Nephron (organoid): ENCODE data around the gene GK2.

ENCODE experiments used
- H3K27ac Mint-ChIP-seq, 3 experiments: 2 replicates each; pipeline ENCODE4 v1.8.0; 2020; ENCODE audit warnings: mixed read lengths in 3 of 3, mild to moderate bottlenecking in 2 of 3, moderate library complexity in 1 of 3
- H3K27me3 Mint-ChIP-seq: 2 replicates; pipeline ENCODE4 v1.8.0; 2021; ENCODE audit warnings: low read depth, mild to moderate bottlenecking, moderate library complexity, mixed read lengths
- H3K36me3 Mint-ChIP-seq: 2 replicates; pipeline ENCODE4 v1.8.0; 2020; ENCODE audit warnings: low read depth, mixed read lengths
- H3K4me1 Mint-ChIP-seq: 2 replicates; pipeline ENCODE4 v1.8.0; 2020; ENCODE audit warnings: mixed read lengths
- H3K4me3 Mint-ChIP-seq, 3 experiments: 2 replicates each; pipeline ENCODE4 v1.8.0; 2020; ENCODE audit warnings: mild to moderate bottlenecking in 3 of 3, mixed read lengths in 3 of 3, moderate library complexity in 2 of 3
- H3K9me3 Mint-ChIP-seq: 2 replicates; pipeline ENCODE4 v1.8.0; 2020; ENCODE audit warnings: mixed read lengths
- TF ChIP-seq, protein P1 (sequence below), 3 experiments: fragments of 200-600 bp; sonication (generic); IDR thresholded peaks; one replicate each; pipeline ENCODE4 v1.5.0; 2021; ENCODE audit warnings: antibody characterized with exemption in 3 of 3; ENCODE audit not compliant: unreplicated experiment in 3 of 3

Gene GK2

DNA sequence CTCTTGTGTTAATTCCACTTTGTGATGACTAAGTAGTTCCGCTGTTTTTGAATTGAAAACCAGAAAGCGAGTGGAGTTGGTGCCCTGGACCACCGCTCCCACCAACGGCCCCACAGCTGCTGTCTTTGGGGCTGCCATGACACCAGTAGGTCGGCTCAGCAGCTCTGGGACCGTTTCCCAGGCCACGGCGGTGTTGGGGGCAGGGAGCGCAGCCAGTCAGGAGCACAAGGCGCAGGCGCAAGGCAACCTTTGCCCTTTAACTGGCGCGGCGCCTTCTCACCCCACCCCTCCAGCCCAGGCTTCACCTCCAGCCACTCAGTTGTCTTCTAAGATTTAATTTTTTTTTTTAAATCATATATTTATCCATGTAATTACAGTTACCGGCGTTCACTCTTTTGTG, at the start of gene GK2:
Gene GK2, minus strand, starts transcription at position 166 of the 400 bp plus-strand sequence. Its CDS starts 28 bp downstream, at position 138.
- no peaks in the 10 kb centered on the region for H3K27me3 Mint-ChIP-seq
- no peak within 1 kb of the TSS for H3K27ac Mint-ChIP-seq
- TF ChIP-seq, protein P1, sequence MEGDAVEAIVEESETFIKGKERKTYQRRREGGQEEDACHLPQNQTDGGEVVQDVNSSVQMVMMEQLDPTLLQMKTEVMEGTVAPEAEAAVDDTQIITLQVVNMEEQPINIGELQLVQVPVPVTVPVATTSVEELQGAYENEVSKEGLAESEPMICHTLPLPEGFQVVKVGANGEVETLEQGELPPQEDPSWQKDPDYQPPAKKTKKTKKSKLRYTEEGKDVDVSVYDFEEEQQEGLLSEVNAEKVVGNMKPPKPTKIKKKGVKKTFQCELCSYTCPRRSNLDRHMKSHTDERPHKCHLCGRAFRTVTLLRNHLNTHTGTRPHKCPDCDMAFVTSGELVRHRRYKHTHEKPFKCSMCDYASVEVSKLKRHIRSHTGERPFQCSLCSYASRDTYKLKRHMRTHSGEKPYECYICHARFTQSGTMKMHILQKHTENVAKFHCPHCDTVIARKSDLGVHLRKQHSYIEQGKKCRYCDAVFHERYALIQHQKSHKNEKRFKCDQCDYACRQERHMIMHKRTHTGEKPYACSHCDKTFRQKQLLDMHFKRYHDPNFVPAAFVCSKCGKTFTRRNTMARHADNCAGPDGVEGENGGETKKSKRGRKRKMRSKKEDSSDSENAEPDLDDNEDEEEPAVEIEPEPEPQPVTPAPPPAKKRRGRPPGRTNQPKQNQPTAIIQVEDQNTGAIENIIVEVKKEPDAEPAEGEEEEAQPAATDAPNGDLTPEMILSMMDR (IDR thresholded peaks at IDR 0.05; ENCODE audit: unreplicated experiment in 3 of 3): no peak
- H3K4me1 Mint-ChIP-seq: no peaks in the 10 kb centered on the region
- H3K4me3 Mint-ChIP-seq: no peak within 1 kb of the TSS
- no peaks in the 10 kb centered on the region for H3K36me3 Mint-ChIP-seq
- H3K9me3 Mint-ChIP-seq: peaks cover 8% of the 10 kb centered on the region

DNA sequence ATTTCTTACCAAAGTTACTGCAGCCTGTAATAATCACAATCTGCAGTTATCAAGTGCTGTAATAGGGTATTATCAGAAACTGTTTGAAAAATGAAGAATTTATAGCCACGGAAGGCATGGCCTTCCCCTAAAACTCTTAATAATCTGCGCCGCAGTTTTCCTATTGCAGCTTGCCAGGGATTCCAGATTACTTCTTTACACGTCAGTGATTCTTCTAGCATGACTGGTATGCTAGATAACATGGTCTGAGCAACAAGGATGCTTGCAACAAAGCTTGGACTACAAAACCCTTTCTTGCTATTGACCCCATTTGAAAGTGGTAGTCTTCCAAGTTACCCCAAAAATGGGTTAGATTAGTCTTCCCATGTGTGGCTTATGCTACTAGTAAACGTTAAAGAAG, 47.2 kb upstream of the GK2 start:
- H3K36me3 Mint-ChIP-seq: no peaks in the 10 kb centered on the region
- no peaks in the 10 kb centered on the region for H3K4me1 Mint-ChIP-seq
- no peak overlapping the region for H3K4me3 Mint-ChIP-seq
- no peaks in the 10 kb centered on the region for H3K9me3 Mint-ChIP-seq
- no peak overlapping the region for H3K27ac Mint-ChIP-seq
- no peaks in the 10 kb centered on the region for H3K27me3 Mint-ChIP-seq
- TF ChIP-seq, protein P1 (IDR thresholded peaks at IDR 0.05; ENCODE audit: unreplicated experiment in 3 of 3): no peak

DNA sequence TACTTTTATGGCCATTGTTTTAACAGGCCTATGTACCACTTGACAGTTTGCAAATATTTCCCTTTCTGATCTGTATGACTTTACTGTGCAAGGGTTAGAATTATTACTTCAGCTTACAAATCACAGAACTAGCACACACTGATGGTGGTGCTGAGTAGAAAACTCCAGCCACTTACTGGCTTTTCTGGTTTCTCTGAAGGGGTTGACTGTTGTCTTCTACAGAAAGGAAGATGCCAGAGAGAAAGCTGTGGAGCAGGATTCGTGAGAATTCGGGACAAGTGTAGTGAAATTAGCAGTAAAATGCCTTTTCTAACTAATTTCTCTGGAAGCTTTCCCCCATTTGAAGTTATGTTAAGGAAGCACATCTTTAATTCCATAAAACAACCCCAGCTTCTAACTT, 46.6 kb upstream of the GK2 start:
- Mint-ChIP-seq H3K4me3 (no peak overlapping the region), H3K9me3 (no peaks in the 10 kb centered on the region), H3K27ac (no peak overlapping the region), H3K36me3 (no peaks in the 10 kb centered on the region), H3K27me3 (no peaks in the 10 kb centered on the region), H3K4me1 (no peaks in the 10 kb centered on the region)
- TF ChIP-seq, protein P1 (IDR thresholded peaks at IDR 0.05; ENCODE audit: unreplicated experiment in 3 of 3): no peak

DNA sequence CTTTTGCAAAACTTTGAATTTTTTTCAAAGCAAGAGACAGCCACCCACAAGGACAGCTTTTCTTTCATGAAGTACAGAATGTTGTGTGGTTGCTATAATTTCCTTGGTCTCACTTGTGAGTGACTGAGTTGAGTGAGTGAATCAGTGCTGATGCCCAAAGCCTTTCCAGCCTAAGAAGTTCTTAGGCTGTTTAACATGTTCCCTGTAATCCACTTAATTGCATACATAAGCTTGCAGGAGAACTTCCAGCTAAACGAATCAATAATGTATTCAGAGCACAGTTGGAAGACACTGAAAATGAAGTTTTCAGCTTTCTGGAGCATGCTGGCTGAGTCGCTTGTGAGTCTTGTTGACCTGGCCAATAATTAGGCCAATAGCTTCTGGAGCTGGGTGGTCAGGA, 42.0 kb upstream of the GK2 start:
- Mint-ChIP-seq H3K27me3 (no peaks in the 10 kb centered on the region), H3K36me3 (no peaks in the 10 kb centered on the region), H3K9me3 (no peaks in the 10 kb centered on the region), H3K27ac (no peak overlapping the region), H3K4me3 (no peak overlapping the region), H3K4me1 (no peaks in the 10 kb centered on the region)
- TF ChIP-seq, protein P1 (IDR thresholded peaks at IDR 0.05; ENCODE audit: unreplicated experiment in 3 of 3): no peak

DNA sequence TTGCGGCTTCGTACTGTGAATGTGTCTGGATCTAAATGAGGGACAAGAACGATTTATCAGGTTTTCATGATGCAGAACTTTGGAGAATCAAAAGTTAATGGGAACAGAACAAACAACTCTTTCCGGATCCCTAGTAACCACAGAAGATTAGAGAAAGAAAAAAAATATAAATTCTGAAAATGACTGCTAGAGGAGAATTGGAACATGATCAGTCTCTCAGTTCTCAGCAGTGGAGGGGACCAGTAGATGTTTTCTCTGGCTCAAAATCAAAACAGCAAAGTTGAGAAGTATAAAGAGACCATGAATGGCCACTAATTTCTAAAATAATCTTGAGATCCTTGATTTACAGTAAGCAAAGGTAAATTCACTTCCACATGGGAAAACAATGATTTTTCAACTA, 38.1 kb upstream of the GK2 start:
- Mint-ChIP-seq H3K9me3 (no peaks in the 10 kb centered on the region), H3K27me3 (no peaks in the 10 kb centered on the region), H3K36me3 (no peaks in the 10 kb centered on the region), H3K27ac (no peak overlapping the region), H3K4me3 (no peak overlapping the region), H3K4me1 (no peaks in the 10 kb centered on the region)
- TF ChIP-seq, protein P1 (IDR thresholded peaks at IDR 0.05; ENCODE audit: unreplicated experiment in 3 of 3): no peak

DNA sequence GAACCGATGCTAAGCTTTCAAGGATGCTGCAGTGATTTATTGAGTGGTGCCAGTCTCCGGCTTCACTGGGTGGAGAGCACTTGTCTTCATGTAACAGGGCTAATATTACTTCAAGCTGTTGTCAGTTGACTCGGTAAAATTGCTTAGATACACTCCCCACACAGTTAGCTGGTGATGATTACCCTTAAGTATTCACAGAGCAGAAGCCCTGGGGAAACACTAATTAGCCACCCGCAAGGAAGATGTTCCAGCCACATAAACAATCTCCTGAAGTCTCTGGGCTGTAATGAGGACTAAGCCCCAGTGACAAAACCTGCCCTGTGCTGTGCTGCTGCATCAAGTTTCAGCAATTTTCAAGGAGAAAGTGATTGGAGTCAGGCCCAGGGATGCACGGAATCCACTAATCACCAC, 37.3 kb upstream of the GK2 start:
- Mint-ChIP-seq H3K4me1 (no peaks in the 10 kb centered on the region), H3K9me3 (no peaks in the 10 kb centered on the region), H3K36me3 (no peaks in the 10 kb centered on the region), H3K27me3 (no peaks in the 10 kb centered on the region), H3K4me3 (no peak overlapping the region), H3K27ac (no peak overlapping the region)
- TF ChIP-seq, protein P1 (IDR thresholded peaks at IDR 0.05; ENCODE audit: unreplicated experiment in 3 of 3): no peak
